ENCODE measurements around the gene UST. TPM values are rescaled to one million over a fixed set of nuclear protein-coding genes. Genes with fewer than 3 reads are reported as not detected.
"Not testable (repeated sequence)": the region's sequence is repeated elsewhere in the genome, so short reads cannot be mapped to it uniquely, and the experiment has no call there.

Gene UST
- total RNA-seq, 1 donor from 2014 or later = 2.1 TPM

GRCh38 chr6:148979014-148979901 is 232.4 kb downstream of the UST start:
- DNase-seq (ENCODE audit: low spot score) = no peak
- intact Hi-C loops (cut with DNase I) = no loop called here

GRCh38 chr6:148980234-148980633 is 233.4 kb downstream of the UST start:
- no peak for DNase-seq (ENCODE audit: low spot score)
- intact Hi-C loops (cut with DNase I) = no loop called here

- intact Hi-C loops (cut with DNase I) = no loop called here
- no peak for DNase-seq (ENCODE audit: low spot score)
These were observed 234.7 kb downstream of the UST start for GRCh38 chr6:148981515-148981914.

DNA sequence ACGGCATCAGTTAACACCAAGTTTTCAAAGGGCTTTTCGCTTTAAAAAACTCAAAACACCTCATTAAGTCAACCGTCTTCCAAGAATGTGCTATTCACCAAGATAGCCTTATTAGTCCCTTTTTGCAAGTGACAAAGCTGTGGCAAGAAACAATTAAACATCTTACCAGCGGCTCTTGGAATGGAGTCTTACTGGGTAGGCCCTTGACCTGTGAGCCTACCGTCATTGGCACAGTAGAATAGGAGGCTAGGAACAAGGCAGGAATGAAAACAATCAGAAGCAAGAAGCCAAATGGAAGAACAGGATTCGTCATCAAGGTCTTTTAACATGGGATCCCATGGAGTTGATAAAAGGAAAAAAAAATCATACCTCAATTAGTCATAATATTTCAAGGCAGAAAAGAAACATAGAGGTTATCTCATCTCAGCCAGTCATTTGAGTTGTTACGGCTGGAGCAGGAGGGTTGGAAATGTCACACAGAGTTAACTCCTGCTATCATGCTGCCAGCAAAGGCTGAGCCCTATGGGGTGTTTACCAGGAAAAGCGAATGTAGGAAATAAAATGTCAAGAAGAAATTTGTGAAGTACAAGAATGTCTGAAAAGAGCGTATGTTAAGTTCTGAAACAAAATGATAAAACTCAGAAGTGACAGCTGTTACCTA is 236.4 kb downstream of the UST start:
- no peak for DNase-seq (ENCODE audit: low spot score)
- intact Hi-C loops (cut with DNase I) = no loop called here

DNA sequence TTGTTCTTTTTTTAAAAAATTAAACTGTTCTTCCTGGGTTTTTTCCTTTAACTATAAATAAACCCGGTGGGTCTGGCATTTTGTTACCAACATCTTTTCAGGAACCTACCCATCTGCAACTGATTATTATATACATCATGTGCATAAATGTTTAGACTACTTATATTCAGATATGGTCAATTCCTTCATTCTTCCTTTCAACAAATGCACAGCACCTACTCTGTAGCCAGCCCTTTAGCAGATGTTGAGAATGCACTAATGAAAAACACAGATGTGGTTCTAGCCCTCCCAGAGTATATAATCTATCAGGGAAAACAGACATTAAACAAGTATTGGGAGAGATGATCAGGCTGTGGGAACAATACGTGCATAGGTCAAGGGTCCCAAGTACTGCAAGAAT is 237.1 kb downstream of the UST start:
- DNase-seq (ENCODE audit: low spot score) = no peak
- intact Hi-C loops (cut with DNase I) = no loop called here

DNA sequence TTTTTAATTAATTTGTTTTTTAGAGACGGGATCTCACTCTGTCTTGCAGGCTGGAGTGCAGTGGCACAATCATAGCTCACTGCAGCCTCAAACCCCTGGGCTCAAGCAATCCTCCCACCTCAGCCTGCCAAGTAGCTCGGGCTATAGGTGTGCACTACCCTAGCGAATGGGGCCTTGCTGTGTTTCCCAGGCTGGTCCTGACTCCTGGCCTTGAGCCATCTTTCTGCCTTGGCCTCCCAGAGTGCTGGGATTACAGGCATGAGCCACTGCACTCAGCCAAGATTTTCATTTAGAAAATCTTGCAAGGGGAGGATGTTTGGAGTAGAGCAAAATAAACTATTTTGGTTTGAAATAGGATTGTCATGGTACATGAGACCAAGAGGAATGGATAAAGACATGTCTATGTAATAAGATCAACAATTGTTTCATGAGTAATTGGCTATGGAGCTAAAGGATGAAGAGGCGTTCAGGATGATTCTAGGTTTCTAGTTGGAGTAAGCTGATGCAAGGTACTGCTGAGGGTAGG is 237.8 kb downstream of the UST start:
- no peak for DNase-seq (ENCODE audit: low spot score)
- intact Hi-C loops (cut with DNase I) = no loop called here

DNA sequence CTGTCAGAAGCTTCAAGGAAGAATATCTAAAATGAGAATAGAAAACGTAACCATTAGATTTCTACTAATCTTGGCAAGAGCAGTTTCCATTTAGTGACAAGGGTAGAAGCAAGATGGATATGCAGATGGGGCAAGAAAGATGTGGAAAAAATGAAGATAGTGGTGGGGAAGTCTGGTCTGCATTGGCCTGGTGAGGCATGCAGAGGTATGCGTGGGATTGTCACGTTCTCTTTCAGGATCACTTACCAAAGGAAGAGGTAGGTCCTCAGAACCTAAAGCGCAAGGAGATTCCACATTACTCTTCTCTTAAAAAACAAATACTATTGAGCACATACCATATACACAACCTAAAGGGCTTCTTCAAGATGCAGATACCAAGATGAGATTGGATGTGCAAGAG is 238.7 kb downstream of the UST start:
- DNase-seq (ENCODE audit: low spot score) = no peak
- intact Hi-C loops (cut with DNase I) = no loop called here

DNA sequence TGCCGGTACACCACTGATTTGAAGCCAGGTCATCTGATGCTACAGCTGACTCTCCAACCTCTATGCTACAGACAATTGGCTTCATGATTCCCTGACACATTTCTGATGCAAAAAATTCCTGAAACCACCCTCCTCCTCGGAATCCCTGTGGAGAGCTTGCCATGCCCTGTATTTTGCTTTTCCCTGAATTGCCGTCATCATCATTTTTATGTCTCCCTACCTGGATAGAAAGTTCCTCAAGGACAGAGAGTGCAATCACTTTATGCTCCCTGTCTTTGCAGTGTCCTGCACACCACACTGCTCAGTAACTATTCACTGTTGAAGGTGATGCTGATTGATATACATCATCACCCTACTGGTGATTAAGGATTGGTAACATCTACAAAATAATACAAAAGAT is 239.8 kb downstream of the UST start:
- DNase-seq (ENCODE audit: low spot score) = no peak
- intact Hi-C loops (cut with DNase I) = no loop called here

- no peak for DNase-seq (ENCODE audit: low spot score)
- intact Hi-C loops (cut with DNase I) = no loop called here
These were observed 241.2 kb downstream of the UST start for GRCh38 chr6:148987982-148988381.

DNA sequence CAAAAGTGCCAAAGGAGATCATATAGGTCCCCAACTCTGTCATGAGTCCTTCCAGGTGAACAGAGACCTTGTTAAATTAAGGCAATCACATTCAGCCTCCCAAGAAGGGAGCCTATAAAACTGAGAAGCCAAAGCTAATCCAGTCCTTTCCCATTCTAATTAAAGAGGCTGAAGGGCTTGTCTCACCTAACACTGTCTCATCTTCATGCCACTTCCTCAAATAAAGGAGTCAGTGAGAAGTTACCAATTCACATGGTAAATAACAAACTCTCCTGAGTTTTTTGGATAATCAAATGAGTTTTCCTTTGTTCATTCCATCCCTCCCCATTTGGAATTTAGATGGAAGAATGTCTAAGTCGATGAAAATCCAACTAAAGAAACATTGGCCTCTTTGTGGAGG is 242.8 kb downstream of the UST start:
- intact Hi-C loops (cut with DNase I) = no loop called here
- no peak for DNase-seq (ENCODE audit: low spot score)

- intact Hi-C loops (cut with DNase I) = no loop called here
- DNase-seq (ENCODE audit: low spot score) = no peak
These were observed 243.6 kb downstream of the UST start for GRCh38 chr6:148990403-148990802.

DNA sequence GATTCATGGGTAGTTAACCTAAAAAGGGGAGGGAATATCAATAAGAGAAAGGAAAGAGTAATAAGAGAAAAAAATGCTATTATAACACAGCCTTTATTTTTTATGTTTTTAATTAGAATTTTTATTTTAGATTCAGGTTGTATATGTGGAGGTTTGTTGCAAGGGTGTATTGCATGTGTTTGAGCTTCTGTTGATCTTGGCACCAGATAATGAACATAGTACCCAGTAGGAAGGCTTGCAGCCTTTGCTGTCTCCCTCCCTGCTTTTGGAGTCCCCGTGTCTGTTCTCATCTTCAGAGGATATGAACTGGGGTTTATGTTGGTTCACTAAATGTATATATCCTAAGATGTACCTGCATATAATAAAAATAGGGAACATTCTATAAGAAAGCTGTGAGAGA is 250.0 kb downstream of the UST start:
- DNase-seq (ENCODE audit: low spot score) = no peak
- intact Hi-C loops (cut with DNase I) = no loop called here

GRCh38 chr6:148997865-148998264 is 251.0 kb downstream of the UST start:
- no peak for DNase-seq (ENCODE audit: low spot score)
- intact Hi-C loops (cut with DNase I) = no loop called here

- intact Hi-C loops (cut with DNase I) = no loop called here
- DNase-seq (ENCODE audit: low spot score) = no peak
These were observed 251.9 kb downstream of the UST start for GRCh38 chr6:148998704-148999103.

DNA sequence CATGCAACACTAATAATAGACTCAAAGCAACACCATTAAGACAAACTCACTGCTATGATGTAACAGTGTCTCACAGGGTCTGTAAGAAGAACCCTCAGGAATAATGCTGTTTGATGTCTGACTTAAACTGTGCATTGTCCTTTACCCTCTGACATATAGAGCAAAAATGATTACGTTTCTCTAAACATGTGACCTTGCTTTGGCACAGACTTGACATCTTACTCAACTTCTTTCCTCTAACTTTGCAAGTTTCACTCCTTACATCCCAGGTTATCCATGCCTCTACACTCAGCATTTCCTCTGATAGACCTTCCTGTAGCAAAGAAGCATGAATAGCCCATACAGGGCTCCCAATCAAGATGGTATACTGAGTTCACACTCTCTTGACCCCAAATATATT is 252.7 kb downstream of the UST start:
- intact Hi-C loops (cut with DNase I) = no loop called here
- DNase-seq (ENCODE audit: low spot score) = no peak

DNA sequence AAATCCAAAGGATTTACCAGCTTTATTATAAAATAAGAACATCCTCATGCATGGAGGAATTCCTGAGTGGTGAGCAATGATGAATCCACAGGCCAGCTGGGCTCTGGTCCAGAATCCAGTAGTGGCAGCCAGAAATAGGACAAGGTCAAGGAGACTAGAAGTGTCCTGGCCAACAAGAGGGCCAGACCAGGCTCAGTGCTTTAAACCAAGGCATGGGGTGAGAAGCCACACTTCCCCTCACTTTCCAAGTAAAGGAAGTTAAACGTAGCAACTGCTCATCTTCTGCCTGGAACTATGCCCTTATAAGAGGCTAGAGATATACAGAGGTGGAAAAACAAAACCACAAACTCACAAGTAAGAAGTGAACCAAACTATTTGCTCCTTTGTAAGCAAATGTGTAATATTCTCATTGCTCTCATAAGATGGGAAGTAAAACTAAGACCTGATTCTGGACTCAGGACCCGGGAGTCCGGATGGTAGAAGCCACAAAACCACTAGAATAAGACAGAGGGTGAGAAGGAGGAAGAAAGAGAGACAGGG is 253.2 kb downstream of the UST start:
- peak; percentile 84 for DNase-seq (ENCODE audit: low spot score)
- intact Hi-C loops (cut with DNase I) = no loop called here

GRCh38 chr6:149001422-149001821 is 254.6 kb downstream of the UST start:
- DNase-seq (ENCODE audit: low spot score) = no peak
- intact Hi-C loops (cut with DNase I) = no loop called here

DNA sequence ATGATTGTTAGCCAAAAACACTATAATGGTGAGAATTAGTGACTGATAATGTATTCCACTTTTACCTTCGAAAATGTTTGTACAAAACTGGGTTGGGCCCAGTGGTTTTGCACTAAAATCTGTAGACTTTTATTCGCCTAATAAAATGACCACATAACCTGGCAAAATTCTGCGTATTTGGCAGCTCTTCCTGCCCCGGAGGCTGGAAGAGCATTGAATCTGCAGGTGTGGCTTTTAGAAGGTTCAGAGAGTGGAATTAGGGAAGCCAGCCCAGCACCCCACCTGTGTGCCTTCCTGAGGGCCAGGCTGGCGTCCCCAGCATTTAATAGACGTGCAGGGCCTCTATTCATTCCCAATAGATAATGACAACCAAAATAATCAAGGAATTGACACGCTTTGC is 256.7 kb downstream of the UST start:
- intact Hi-C loops (cut with DNase I) = no loop called here
- no peak for DNase-seq (ENCODE audit: low spot score)

DNA sequence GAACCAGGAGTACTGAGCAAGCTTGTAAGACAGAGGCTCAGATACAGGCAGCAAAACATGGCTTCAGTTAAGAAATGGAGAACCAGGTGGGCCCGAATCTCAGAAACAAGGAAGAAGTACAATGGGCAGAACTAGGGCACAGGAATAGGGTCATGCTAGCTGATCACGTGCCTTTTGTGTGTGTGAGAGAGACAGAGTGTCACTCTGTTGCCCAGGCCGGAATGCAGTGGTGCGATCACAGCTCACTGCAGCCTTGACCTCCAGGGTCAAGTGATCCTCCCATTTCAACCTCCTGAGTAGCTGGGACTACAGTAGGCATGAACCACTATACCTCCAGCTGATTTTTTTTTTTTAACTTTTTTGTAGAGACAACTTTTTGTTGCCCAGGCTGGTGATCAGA is 257.8 kb downstream of the UST start:
- no peak for DNase-seq (ENCODE audit: low spot score)
- intact Hi-C loops (cut with DNase I) = no loop called here

DNA sequence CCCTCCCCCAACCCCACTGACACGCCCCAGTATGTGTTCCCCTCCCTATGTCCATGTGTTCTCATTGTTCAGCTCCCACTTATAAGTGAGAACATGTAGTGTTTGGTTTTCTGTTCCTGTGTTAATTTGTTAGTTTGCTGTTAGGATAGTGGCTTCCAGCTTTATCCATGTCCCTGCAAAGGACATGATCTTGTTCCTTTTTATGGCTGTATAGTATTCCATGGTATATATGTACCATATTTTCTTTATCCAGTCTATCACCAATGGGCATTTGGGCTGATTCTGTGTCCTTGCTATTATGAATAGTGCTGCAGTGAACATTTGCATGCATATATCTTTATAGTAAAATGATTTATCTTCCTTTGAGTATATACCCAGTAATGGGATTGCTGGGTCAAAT is 259.4 kb downstream of the UST start:
- DNase-seq (ENCODE audit: low spot score); intact Hi-C loops (cut with DNase I): not testable (repeated sequence)

GRCh38 chr6:149006671-149007070 is 259.8 kb downstream of the UST start:
- intact Hi-C loops (cut with DNase I) = no loop called here

More at GRCh38 chr6:149006671-149007070, 259.8 kb downstream of the UST start:
- DNase-seq (ENCODE audit: low spot score) = no peak

Data from cardiac septum (tissue), 1 donor.